Measurements from ENCODE around the gene SNAP47.

SNAP47 gene

GRCh38 chr1:227735539-227736285 lies 477 bp downstream of the SNAP47 start:
- no peak overlapping the region for H2BK120ac ChIP-seq (ENCODE audit: insufficient read depth, low read length, poor library complexity)
- peaks cover 6% of the 10 kb centered on the region for H3K9me3 ChIP-seq (ENCODE audit: insufficient read depth, low read depth, low read length)
- peak overlapping the region; percentile 29 for H3K23ac ChIP-seq (ENCODE audit: low read length)
- peak overlapping the region; percentile 91 for H3K4me3 ChIP-seq (ENCODE audit: low read depth, low read length)
- peak overlapping the region; percentile 49 for H4K12ac ChIP-seq (ENCODE audit: low read depth, low read length)
- H2BK5ac ChIP-seq (ENCODE audit: low read depth, low read length, poor library complexity): no peak overlapping the region
- peaks cover 14% of the 10 kb centered on the region for H3K79me2 ChIP-seq (ENCODE audit: control insufficient read depth, insufficient read depth, low read length, poor library complexity)
- H3K14ac ChIP-seq (ENCODE audit: low read length): peak overlapping the region; percentile 47
- H4K91ac ChIP-seq (ENCODE audit: low read depth, low read length): peak overlapping the region; percentile 64
- peak overlapping the region; percentile 52 for H2AFZ ChIP-seq (ENCODE audit: insufficient read depth, low read length, poor library complexity)
- H2BK12ac ChIP-seq (ENCODE audit: low read length): peak overlapping the region; percentile 37
- H3K79me1 ChIP-seq (ENCODE audit: low read length): peaks cover 11% of the 10 kb centered on the region
- H2AK5ac ChIP-seq (ENCODE audit: low read length): peak overlapping the region; percentile 43
- WGBS (ENCODE audit: extremely low coverage, insufficient coverage, insufficient read length): no CpG with 5 or more reads among the region's 31 CpGs
- H3K4ac ChIP-seq (ENCODE audit: low read depth, low read length): peak overlapping the region; percentile 46
- H3K4me1 ChIP-seq (ENCODE audit: control insufficient read depth in 1 of 2, insufficient read depth in 2 of 2, low read length in 2 of 2): peaks cover 12 to 14% of the 10 kb centered on the region in 2 experiments
- H3K27ac ChIP-seq (ENCODE audit: low read depth, low read length): no peak overlapping the region
- DNase-seq: no peak
- peak overlapping the region; percentile 81 for H4K8ac ChIP-seq (ENCODE audit: low read depth, low read length)
- peak overlapping the region; percentile 26 for H3K18ac ChIP-seq (ENCODE audit: low read length)
- H3K4me2 ChIP-seq (ENCODE audit: low read length): peak overlapping the region; percentile 98
- peaks cover 31 to 36% of the 10 kb centered on the region in 2 experiments for H3K36me3 ChIP-seq (ENCODE audit: control insufficient read depth in 1 of 2, insufficient read depth in 2 of 2, low read length in 2 of 2)
- H3K9ac ChIP-seq (ENCODE audit: low read length): peak overlapping the region; percentile 95
- H3K27me3 ChIP-seq (ENCODE audit: insufficient read depth, low read length): no peaks in the 10 kb centered on the region

GRCh38 chr1:227736814-227737432 lies 1.7 kb downstream of the SNAP47 start:
- DNase-seq: no peak
- H3K9me3 ChIP-seq (ENCODE audit: insufficient read depth, low read depth, low read length): peaks cover 6% of the 10 kb centered on the region
- no peak overlapping the region for H4K12ac ChIP-seq (ENCODE audit: low read depth, low read length)
- H3K79me2 ChIP-seq (ENCODE audit: control insufficient read depth, insufficient read depth, low read length, poor library complexity): peaks cover 14% of the 10 kb centered on the region
- H4K91ac ChIP-seq (ENCODE audit: low read depth, low read length): no peak overlapping the region
- H3K23ac ChIP-seq (ENCODE audit: low read length): no peak overlapping the region
- no peak overlapping the region for H4K8ac ChIP-seq (ENCODE audit: low read depth, low read length)
- H3K4ac ChIP-seq (ENCODE audit: low read depth, low read length): no peak overlapping the region
- H3K4me3 ChIP-seq (ENCODE audit: low read depth, low read length): no peak overlapping the region
- H3K27me3 ChIP-seq (ENCODE audit: insufficient read depth, low read length): no peaks in the 10 kb centered on the region
- peaks cover 25 to 28% of the 10 kb centered on the region in 2 experiments for H3K36me3 ChIP-seq (ENCODE audit: control insufficient read depth in 1 of 2, insufficient read depth in 2 of 2, low read length in 2 of 2)
- no peak overlapping the region for H2AK5ac ChIP-seq (ENCODE audit: low read length)
- H3K27ac ChIP-seq (ENCODE audit: low read depth, low read length): no peak overlapping the region
- no peak overlapping the region for H2AFZ ChIP-seq (ENCODE audit: insufficient read depth, low read length, poor library complexity)
- H3K4me2 ChIP-seq (ENCODE audit: low read length): no peak overlapping the region
- H3K4me1 ChIP-seq (ENCODE audit: control insufficient read depth in 1 of 2, insufficient read depth in 2 of 2, low read length in 2 of 2): peaks cover 12 to 14% of the 10 kb centered on the region in 2 experiments
- no peak overlapping the region for H3K14ac ChIP-seq (ENCODE audit: low read length)
- no peak overlapping the region for H2BK120ac ChIP-seq (ENCODE audit: insufficient read depth, low read length, poor library complexity)
- no CpG with 5 or more reads among the region's 11 CpGs for WGBS (ENCODE audit: extremely low coverage, insufficient coverage, insufficient read length)
- no peak overlapping the region for H2BK12ac ChIP-seq (ENCODE audit: low read length)
- H3K18ac ChIP-seq (ENCODE audit: low read length): no peak overlapping the region
- H3K9ac ChIP-seq (ENCODE audit: low read length): no peak overlapping the region
- H3K79me1 ChIP-seq (ENCODE audit: low read length): peaks cover 11% of the 10 kb centered on the region
- no peak overlapping the region for H2BK5ac ChIP-seq (ENCODE audit: low read depth, low read length, poor library complexity)

GRCh38 chr1:227738820-227739219 lies 3.6 kb downstream of the SNAP47 start:
- peaks cover 11 to 13% of the 10 kb centered on the region in 2 experiments for H3K4me1 ChIP-seq (ENCODE audit: control insufficient read depth in 1 of 2, insufficient read depth in 2 of 2, low read length in 2 of 2)
- H4K8ac ChIP-seq (ENCODE audit: low read depth, low read length): no peak overlapping the region
- no peak overlapping the region for H3K4me3 ChIP-seq (ENCODE audit: low read depth, low read length)
- peaks cover 11% of the 10 kb centered on the region for H3K79me1 ChIP-seq (ENCODE audit: low read length)
- H3K4me2 ChIP-seq (ENCODE audit: low read length): no peak overlapping the region
- H3K14ac ChIP-seq (ENCODE audit: low read length): no peak overlapping the region
- H3K18ac ChIP-seq (ENCODE audit: low read length): peak overlapping the region; percentile 24
- H4K12ac ChIP-seq (ENCODE audit: low read depth, low read length): no peak overlapping the region
- H3K36me3 ChIP-seq (ENCODE audit: control insufficient read depth in 1 of 2, insufficient read depth in 2 of 2, low read length in 2 of 2): peaks cover 9 to 11% of the 10 kb centered on the region in 2 experiments
- H3K27ac ChIP-seq (ENCODE audit: low read depth, low read length): no peak overlapping the region
- H2BK12ac ChIP-seq (ENCODE audit: low read length): no peak overlapping the region
- H3K9me3 ChIP-seq (ENCODE audit: insufficient read depth, low read depth, low read length): peaks cover 6% of the 10 kb centered on the region
- peaks cover 14% of the 10 kb centered on the region for H3K79me2 ChIP-seq (ENCODE audit: control insufficient read depth, insufficient read depth, low read length, poor library complexity)
- no peak overlapping the region for H2AK5ac ChIP-seq (ENCODE audit: low read length)
- WGBS (ENCODE audit: extremely low coverage, insufficient coverage, insufficient read length): no CpG with 5 or more reads among the region's 9 CpGs
- no peak for DNase-seq
- H2BK5ac ChIP-seq (ENCODE audit: low read depth, low read length, poor library complexity): no peak overlapping the region
- H3K4ac ChIP-seq (ENCODE audit: low read depth, low read length): no peak overlapping the region
- no peak overlapping the region for H4K91ac ChIP-seq (ENCODE audit: low read depth, low read length)
- H2BK120ac ChIP-seq (ENCODE audit: insufficient read depth, low read length, poor library complexity): no peak overlapping the region
- no peaks in the 10 kb centered on the region for H3K27me3 ChIP-seq (ENCODE audit: insufficient read depth, low read length)
- no peak overlapping the region for H3K9ac ChIP-seq (ENCODE audit: low read length)
- no peak overlapping the region for H3K23ac ChIP-seq (ENCODE audit: low read length)
- no peak overlapping the region for H2AFZ ChIP-seq (ENCODE audit: insufficient read depth, low read length, poor library complexity)

GRCh38 chr1:227739636-227740035 lies 4.4 kb downstream of the SNAP47 start:
- Histone ChIP-seq H2BK12ac (ENCODE audit: low read length) (no peak overlapping the region), H3K18ac (ENCODE audit: low read length) (no peak overlapping the region), H3K79me1 (ENCODE audit: low read length) (peaks cover 8% of the 10 kb centered on the region), H2AFZ (ENCODE audit: insufficient read depth, low read length, poor library complexity) (no peak overlapping the region), H2BK120ac (ENCODE audit: insufficient read depth, low read length, poor library complexity) (no peak overlapping the region), H3K4me1 (ENCODE audit: control insufficient read depth in 1 of 2, insufficient read depth in 2 of 2, low read length in 2 of 2) (peaks cover 5 to 7% of the 10 kb centered on the region in 2 experiments), H4K12ac (ENCODE audit: low read depth, low read length) (no peak overlapping the region), H4K91ac (ENCODE audit: low read depth, low read length) (no peak overlapping the region), H2BK5ac (ENCODE audit: low read depth, low read length, poor library complexity) (no peak overlapping the region), H3K23ac (ENCODE audit: low read length) (no peak overlapping the region), H3K4ac (ENCODE audit: low read depth, low read length) (no peak overlapping the region), H3K4me3 (ENCODE audit: low read depth, low read length) (peak overlapping the region; percentile 44), H3K27me3 (ENCODE audit: insufficient read depth, low read length) (no peaks in the 10 kb centered on the region), H3K14ac (ENCODE audit: low read length) (no peak overlapping the region), H3K27ac (ENCODE audit: low read depth, low read length) (no peak overlapping the region), H3K9me3 (ENCODE audit: insufficient read depth, low read depth, low read length) (peaks cover 6% of the 10 kb centered on the region), H2AK5ac (ENCODE audit: low read length) (no peak overlapping the region), H4K8ac (ENCODE audit: low read depth, low read length) (no peak overlapping the region), H3K4me2 (ENCODE audit: low read length) (no peak overlapping the region), H3K36me3 (ENCODE audit: control insufficient read depth in 1 of 2, insufficient read depth in 2 of 2, low read length in 2 of 2) (peaks cover 8 to 9% of the 10 kb centered on the region in 2 experiments), H3K9ac (ENCODE audit: low read length) (peak overlapping the region; percentile 20), H3K79me2 (ENCODE audit: control insufficient read depth, insufficient read depth, low read length, poor library complexity) (peaks cover 11% of the 10 kb centered on the region)
- no peak for DNase-seq
- WGBS (ENCODE audit: extremely low coverage, insufficient coverage, insufficient read length): no CpG with 5 or more reads among the region's 7 CpGs
